ENCODE data around the gene LRRC28. TPM values are rescaled to one million over a fixed set of nuclear protein-coding genes. Genes with fewer than 3 reads are reported as not detected.

Gene LRRC28
- total and polyA plus RNA-seq, 9 of the 15 experiments (the other 6 are each of a cell fraction or from before 2014, with no cell fraction given), result 5.5 to 17.4 (median 7.9) TPM

- no peak for ATAC-seq
- H3K9me3 ChIP-seq (replicated peaks; ENCODE audit: control insufficient read depth, insufficient read depth, low read depth, low read length), result no peaks in the 10 kb centered on the region
- 8% methylated on average over 4 of the region's 4 CpGs for WGBS (ENCODE audit: insufficient coverage, low coverage, missing lambda C conversion rate)
- no peak for DNase-seq (ENCODE audit: extremely low read depth in 1 of 4, low spot score in 3 of 4)
- CTCF ChIA-PET (ENCODE audit: low intra/inter-chr PET ratio), result no interaction called here
- H3K4me1 ChIP-seq (replicated peaks in 1 of 2; ENCODE audit: control insufficient read depth in 2 of 2, insufficient read depth in 2 of 2, low read length in 2 of 2), result peaks cover 0 to 8% of the 10 kb centered on the region in 2 experiments; a peak in 3 of 5 replicates
- no peak overlapping the region for H3K27ac ChIP-seq (ENCODE audit: extremely low read depth, low read depth, low read length)
- intact Hi-C loops (cut with micrococcal nuclease) (no loop called here), in situ Hi-C loops (cut with MboI) (no loop called here)
- FAIRE-seq, result no peak
- no peaks in the 10 kb centered on the region for H3K36me3 ChIP-seq (ENCODE audit: control insufficient read depth, insufficient read depth, low read length)
- POLR2A ChIA-PET, result no interaction called here
- BruUV-seq (replicated peaks), result no TSS peak
- no peaks in the 10 kb centered on the region for H3K9me1 ChIP-seq (ENCODE audit: control insufficient read depth, insufficient read depth, low read length)
- no peaks in the 10 kb centered on the region for H3K27me3 ChIP-seq (ENCODE audit: control insufficient read depth in 2 of 2, insufficient read depth in 2 of 2, low read length in 2 of 2)
- no peaks in the 10 kb centered on the region for H4K20me1 ChIP-seq (replicated peaks; ENCODE audit: control insufficient read depth, insufficient read depth, low read length)
- TF ChIP-seq ZBTB34 (CRISPR knock-in tag; IDR thresholded peaks at IDR 0.05), result no peak
- TF ChIP-seq ZNF184 (CRISPR knock-in tag; IDR thresholded peaks at IDR 0.05), result no peak
- TF ChIP-seq, protein P1, sequence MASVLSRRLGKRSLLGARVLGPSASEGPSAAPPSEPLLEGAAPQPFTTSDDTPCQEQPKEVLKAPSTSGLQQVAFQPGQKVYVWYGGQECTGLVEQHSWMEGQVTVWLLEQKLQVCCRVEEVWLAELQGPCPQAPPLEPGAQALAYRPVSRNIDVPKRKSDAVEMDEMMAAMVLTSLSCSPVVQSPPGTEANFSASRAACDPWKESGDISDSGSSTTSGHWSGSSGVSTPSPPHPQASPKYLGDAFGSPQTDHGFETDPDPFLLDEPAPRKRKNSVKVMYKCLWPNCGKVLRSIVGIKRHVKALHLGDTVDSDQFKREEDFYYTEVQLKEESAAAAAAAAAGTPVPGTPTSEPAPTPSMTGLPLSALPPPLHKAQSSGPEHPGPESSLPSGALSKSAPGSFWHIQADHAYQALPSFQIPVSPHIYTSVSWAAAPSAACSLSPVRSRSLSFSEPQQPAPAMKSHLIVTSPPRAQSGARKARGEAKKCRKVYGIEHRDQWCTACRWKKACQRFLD (CRISPR knock-in tag; IDR thresholded peaks at IDR 0.05), result no peak
- no peak for TF ChIP-seq ZFX (CRISPR knock-in tag; IDR thresholded peaks at IDR 0.05)
- no peak for TF ChIP-seq CBFA2T2 (conservative IDR thresholded peaks at IDR 0.05)
- TF ChIP-seq SRSF9 (IDR thresholded peaks at IDR 0.05; ENCODE audit: borderline replicate concordance, low read depth, low read length), result no peak
- TF ChIP-seq ZNF232 (CRISPR knock-in tag; IDR thresholded peaks at IDR 0.05), result no peak
- TF ChIP-seq MCM5 (IDR thresholded peaks at IDR 0.05; ENCODE audit: low read depth), result no peak
- no peak overlapping the region for H2AFZ ChIP-seq (ENCODE audit: low read depth, low read length)
- H3K9ac ChIP-seq (ENCODE audit: insufficient read depth in 1 of 2, low read depth in 2 of 2, low read length in 2 of 2), result no peak overlapping the region
- H3K79me2 ChIP-seq (ENCODE audit: control insufficient read depth, insufficient read depth, low read length), result no peaks in the 10 kb centered on the region
- no peak overlapping the region for H3K4me2 ChIP-seq (ENCODE audit: insufficient read depth, low read length)
- H3K4me3 ChIP-seq, result no peak overlapping the region
Observed at GRCh38 chr15:99386391-99386790, 135.1 kb downstream of the LRRC28 start.

Measured in K562 (cell line).